Ovary (tissue), 3 donors: ENCODE measurements around the gene DENND1A.

Experiments
- CTCF ChIP-seq, 3 donors: fragments of 450-650 bp in 2 of 3; fragments of 200-600 bp in 1 of 3; IDR thresholded peaks; one replicate each; pipeline versions ENCODE4 v1.5.1 to v1.8.0; 2016 to 2022; ENCODE audit warnings: antibody characterized with exemption in 3 of 3, mild to moderate bottlenecking in 1 of 3
- POLR2A ChIP-seq: fragments of 450-650 bp; IDR thresholded peaks from one replicate; pipeline ENCODE4 v1.6.1; 2017; ENCODE audit warnings: antibody characterized with exemption, mild to moderate bottlenecking, moderate library complexity
- donor health status: DM: no; HTN: no; CAD: no.

- TF ChIP-seq POLR2A: no peak
- no peak for TF ChIP-seq CTCF (IDR thresholded peaks at IDR 0.05)
Measured at GRCh38 chr9:123347289-123348060, 582.5 kb downstream of the DENND1A start.
